WTC11 (cell line): ENCODE data around the gene H2AZ2. TPM values are rescaled to one million over a fixed set of nuclear protein-coding genes. Genes with fewer than 3 reads are reported as not detected.

Source experiments
- CBFB ChIP-seq: sonication (generic); formaldehyde crosslinking; IDR thresholded peaks from 2 replicates; pipeline ENCODE4 v1.8.1; 2022; ENCODE audit warnings: mild to moderate bottlenecking, low read depth, missing genetic modification reagents
- ELF4 ChIP-seq: sonication (generic); formaldehyde crosslinking; IDR thresholded peaks from 2 replicates; pipeline ENCODE4 v1.8.1; 2022; ENCODE audit warnings: low read depth, mild to moderate bottlenecking, moderate library complexity, missing genetic modification reagents
- EMX1 ChIP-seq: fragments of 250-450 bp; sonication (Bioruptor Pico); IDR thresholded peaks from 2 replicates; pipeline ENCODE4 v1.8.0; 2021; ENCODE audit warnings: mild to moderate bottlenecking
- ESRRA ChIP-seq: sonication (generic); formaldehyde crosslinking; IDR thresholded peaks from 2 replicates; pipeline ENCODE4 v1.8.1; 2022; ENCODE audit warnings: mild to moderate bottlenecking, missing genetic modification reagents, borderline replicate concordance
- FOXK1 ChIP-seq: sonication (generic); formaldehyde crosslinking; IDR thresholded peaks from 2 replicates; pipeline ENCODE4 v1.8.0; 2022; ENCODE audit warnings: mild to moderate bottlenecking, moderate library complexity, missing genetic modification reagents
- GABPB1 ChIP-seq: sonication (generic); formaldehyde crosslinking; IDR thresholded peaks from 2 replicates; pipeline ENCODE4 v1.8.1; 2023; ENCODE audit warnings: mild to moderate bottlenecking, missing genetic modification reagents
- JAZF1 ChIP-seq: fragments of 250-450 bp; sonication (Bioruptor Pico); IDR thresholded peaks from 2 replicates; pipeline ENCODE4 v1.9.0; 2021; ENCODE audit warnings: moderate library complexity, mild to moderate bottlenecking, inconsistent platforms
- NFATC4 ChIP-seq: fragments of 250-450 bp; sonication (Bioruptor Pico); IDR thresholded peaks from 2 replicates; pipeline ENCODE4 v1.9.0; 2021; ENCODE audit warnings: mild to moderate bottlenecking
- OVOL2 ChIP-seq: fragments of 250-450 bp; sonication (Bioruptor Pico); IDR thresholded peaks from 2 replicates; pipeline ENCODE4 v1.9.0; 2021; ENCODE audit warnings: mild to moderate bottlenecking, borderline replicate concordance
- PRRX2 ChIP-seq: fragments of 250-450 bp; sonication (Bioruptor Pico); IDR thresholded peaks from 2 replicates; pipeline ENCODE4 v1.8.0; 2021; ENCODE audit warnings: mild to moderate bottlenecking
- RELA ChIP-seq: sonication (generic); formaldehyde crosslinking; IDR thresholded peaks from 2 replicates; pipeline ENCODE4 v1.8.1; 2022; ENCODE audit warnings: missing genetic modification reagents, mild to moderate bottlenecking, borderline replicate concordance
- SMAD4 ChIP-seq: sonication (generic); formaldehyde crosslinking; IDR thresholded peaks from 2 replicates; pipeline ENCODE4 v1.8.0; 2022; ENCODE audit warnings: mild to moderate bottlenecking, missing genetic modification reagents
- TEAD1 ChIP-seq: sonication (generic); formaldehyde crosslinking; IDR thresholded peaks from 2 replicates; pipeline ENCODE4 v1.8.0; 2022; ENCODE audit warnings: mild to moderate bottlenecking, missing genetic modification reagents
- TP53 ChIP-seq: sonication (generic); formaldehyde crosslinking; IDR thresholded peaks from 2 replicates; pipeline ENCODE4 v1.8.1; 2023; ENCODE audit warnings: mild to moderate bottlenecking, missing genetic modification reagents
- ZNF219 ChIP-seq: sonication (generic); formaldehyde crosslinking; IDR thresholded peaks from 2 replicates; pipeline ENCODE4 v1.8.0; 2023; ENCODE audit warnings: missing genetic modification reagents, mild to moderate bottlenecking, borderline replicate concordance
- ZNF671 ChIP-seq: fragments of 250-450 bp; sonication (Bioruptor Pico); IDR thresholded peaks from 2 replicates; pipeline ENCODE4 v1.8.0; 2021; ENCODE audit warnings: mild to moderate bottlenecking
- total RNA-seq: library from RNA; stranded (reverse); gene quantifications from 3 replicates; pipeline ENCODE4 v1.2.3, GENCODE V29; 2021
- TF ChIP-seq, protein P1 (sequence below): sonication (generic); formaldehyde crosslinking; IDR thresholded peaks from 2 replicates; pipeline ENCODE4 v1.8.0; 2022; ENCODE audit warnings: mild to moderate bottlenecking, missing genetic modification reagents
- TF ChIP-seq, protein P2 (sequence below): sonication (generic); formaldehyde crosslinking; IDR thresholded peaks from 2 replicates; pipeline ENCODE4 v1.8.1; 2022; ENCODE audit warnings: mild to moderate bottlenecking, moderate library complexity, missing genetic modification reagents
- TF ChIP-seq, protein P3 (sequence below): sonication (generic); formaldehyde crosslinking; IDR thresholded peaks from 2 replicates; pipeline ENCODE4 v1.8.1; 2023; ENCODE audit warnings: mild to moderate bottlenecking, missing genetic modification reagents, moderate library complexity
- TF ChIP-seq, protein P4 (sequence below): sonication (generic); formaldehyde crosslinking; IDR thresholded peaks from 2 replicates; pipeline ENCODE4 v1.8.0; 2022; ENCODE audit warnings: mild to moderate bottlenecking, missing genetic modification reagents
- TF ChIP-seq, protein P5 (sequence below): sonication (generic); formaldehyde crosslinking; IDR thresholded peaks from 2 replicates; pipeline ENCODE4 v1.8.1; 2023; ENCODE audit warnings: mild to moderate bottlenecking, missing genetic modification reagents
- TF ChIP-seq, protein P6 (sequence below): fragments of 250-450 bp; sonication (Bioruptor Pico); IDR thresholded peaks from 2 replicates; pipeline ENCODE4 v1.8.0; 2021; ENCODE audit warnings: mild to moderate bottlenecking
- TF ChIP-seq, protein P7 (sequence below): fragments of 250-450 bp; sonication (Bioruptor Pico); IDR thresholded peaks from 2 replicates; pipeline ENCODE4 v1.9.0; 2021; ENCODE audit warnings: mild to moderate bottlenecking, borderline replicate concordance
- TF ChIP-seq, protein P8 (sequence below): fragments of 250-450 bp; sonication (Bioruptor Pico); IDR thresholded peaks from 2 replicates; pipeline ENCODE4 v1.9.0; 2021; ENCODE audit warnings: moderate library complexity, mild to moderate bottlenecking, inconsistent platforms, borderline replicate concordance
- TF ChIP-seq, protein P9 (sequence below): sonication (generic); formaldehyde crosslinking; IDR thresholded peaks from 2 replicates; pipeline ENCODE4 v1.8.1; 2022; ENCODE audit warnings: missing genetic modification reagents, borderline replicate concordance
- TF ChIP-seq, protein P10 (sequence below): sonication (generic); formaldehyde crosslinking; conservative IDR thresholded peaks from 2 replicates; pipeline ENCODE4 v1.8.1; 2022; ENCODE audit warnings: mild to moderate bottlenecking, missing genetic modification reagents

The H2AZ2 gene
- total RNA-seq, 1 experiment from 2014 or later = 178 TPM

DNA sequence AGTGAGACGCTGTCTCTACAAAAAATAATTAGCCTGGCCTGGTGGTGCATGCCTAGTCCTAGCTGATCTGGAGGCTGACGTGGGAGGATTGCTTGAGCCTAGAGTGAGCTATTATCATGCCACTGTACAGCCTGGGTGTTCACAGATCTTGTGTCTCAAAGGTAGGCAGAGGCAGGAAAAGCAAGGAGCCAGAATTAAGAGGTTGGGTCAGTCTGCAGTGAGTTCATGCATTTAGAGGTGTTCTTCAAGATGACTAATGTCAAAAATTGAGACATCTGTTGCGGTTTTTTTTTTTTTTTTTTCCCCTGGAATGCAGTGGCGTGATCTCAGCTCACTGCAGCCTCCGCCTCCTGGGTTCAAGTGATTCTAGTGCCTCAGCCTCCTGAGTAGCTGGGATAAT is 46.0 kb downstream of the H2AZ2 start (continued):
- TF ChIP-seq TP53 (CRISPR knock-in tag) (no peak), FOXK1 (CRISPR knock-in tag) (no peak), JAZF1 (CRISPR knock-in tag) (no peak), GABPB1 (CRISPR knock-in tag) (no peak), ZNF671 (CRISPR knock-in tag) (peak; percentile 69), ESRRA (CRISPR knock-in tag) (no peak), ELF4 (CRISPR knock-in tag) (no peak), EMX1 (CRISPR knock-in tag) (peak; percentile 35; the same call in 1 of the 2 replicates), RELA (CRISPR knock-in tag) (no peak), CBFB (no peak), TEAD1 (CRISPR knock-in tag) (no peak), OVOL2 (CRISPR knock-in tag) (no peak), ZNF219 (CRISPR knock-in tag) (no peak), NFATC4 (no peak), SMAD4 (CRISPR knock-in tag) (no peak), PRRX2 (CRISPR knock-in tag) (peak; percentile 82; the same call in 1 of the 2 replicates)
- TF ChIP-seq, protein P1, sequence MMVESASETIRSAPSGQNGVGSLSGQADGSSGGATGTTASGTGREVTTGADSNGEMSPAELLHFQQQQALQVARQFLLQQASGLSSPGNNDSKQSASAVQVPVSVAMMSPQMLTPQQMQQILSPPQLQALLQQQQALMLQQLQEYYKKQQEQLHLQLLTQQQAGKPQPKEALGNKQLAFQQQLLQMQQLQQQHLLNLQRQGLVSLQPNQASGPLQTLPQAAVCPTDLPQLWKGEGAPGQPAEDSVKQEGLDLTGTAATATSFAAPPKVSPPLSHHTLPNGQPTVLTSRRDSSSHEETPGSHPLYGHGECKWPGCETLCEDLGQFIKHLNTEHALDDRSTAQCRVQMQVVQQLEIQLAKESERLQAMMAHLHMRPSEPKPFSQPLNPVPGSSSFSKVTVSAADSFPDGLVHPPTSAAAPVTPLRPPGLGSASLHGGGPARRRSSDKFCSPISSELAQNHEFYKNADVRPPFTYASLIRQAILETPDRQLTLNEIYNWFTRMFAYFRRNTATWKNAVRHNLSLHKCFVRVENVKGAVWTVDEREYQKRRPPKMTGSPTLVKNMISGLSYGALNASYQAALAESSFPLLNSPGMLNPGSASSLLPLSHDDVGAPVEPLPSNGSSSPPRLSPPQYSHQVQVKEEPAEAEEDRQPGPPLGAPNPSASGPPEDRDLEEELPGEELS (CRISPR knock-in tag) = no peak
- TF ChIP-seq, protein P2, sequence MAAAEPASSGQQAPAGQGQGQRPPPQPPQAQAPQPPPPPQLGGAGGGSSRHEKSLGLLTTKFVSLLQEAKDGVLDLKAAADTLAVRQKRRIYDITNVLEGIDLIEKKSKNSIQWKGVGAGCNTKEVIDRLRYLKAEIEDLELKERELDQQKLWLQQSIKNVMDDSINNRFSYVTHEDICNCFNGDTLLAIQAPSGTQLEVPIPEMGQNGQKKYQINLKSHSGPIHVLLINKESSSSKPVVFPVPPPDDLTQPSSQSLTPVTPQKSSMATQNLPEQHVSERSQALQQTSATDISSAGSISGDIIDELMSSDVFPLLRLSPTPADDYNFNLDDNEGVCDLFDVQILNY = no peak
- TF ChIP-seq, protein P3, sequence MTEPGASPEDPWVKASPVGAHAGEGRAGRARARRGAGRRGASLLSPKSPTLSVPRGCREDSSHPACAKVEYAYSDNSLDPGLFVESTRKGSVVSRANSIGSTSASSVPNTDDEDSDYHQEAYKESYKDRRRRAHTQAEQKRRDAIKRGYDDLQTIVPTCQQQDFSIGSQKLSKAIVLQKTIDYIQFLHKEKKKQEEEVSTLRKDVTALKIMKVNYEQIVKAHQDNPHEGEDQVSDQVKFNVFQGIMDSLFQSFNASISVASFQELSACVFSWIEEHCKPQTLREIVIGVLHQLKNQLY (CRISPR knock-in tag) = no peak
- TF ChIP-seq, protein P4, sequence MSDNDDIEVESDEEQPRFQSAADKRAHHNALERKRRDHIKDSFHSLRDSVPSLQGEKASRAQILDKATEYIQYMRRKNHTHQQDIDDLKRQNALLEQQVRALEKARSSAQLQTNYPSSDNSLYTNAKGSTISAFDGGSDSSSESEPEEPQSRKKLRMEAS (CRISPR knock-in tag) = no peak
- TF ChIP-seq, protein P5, sequence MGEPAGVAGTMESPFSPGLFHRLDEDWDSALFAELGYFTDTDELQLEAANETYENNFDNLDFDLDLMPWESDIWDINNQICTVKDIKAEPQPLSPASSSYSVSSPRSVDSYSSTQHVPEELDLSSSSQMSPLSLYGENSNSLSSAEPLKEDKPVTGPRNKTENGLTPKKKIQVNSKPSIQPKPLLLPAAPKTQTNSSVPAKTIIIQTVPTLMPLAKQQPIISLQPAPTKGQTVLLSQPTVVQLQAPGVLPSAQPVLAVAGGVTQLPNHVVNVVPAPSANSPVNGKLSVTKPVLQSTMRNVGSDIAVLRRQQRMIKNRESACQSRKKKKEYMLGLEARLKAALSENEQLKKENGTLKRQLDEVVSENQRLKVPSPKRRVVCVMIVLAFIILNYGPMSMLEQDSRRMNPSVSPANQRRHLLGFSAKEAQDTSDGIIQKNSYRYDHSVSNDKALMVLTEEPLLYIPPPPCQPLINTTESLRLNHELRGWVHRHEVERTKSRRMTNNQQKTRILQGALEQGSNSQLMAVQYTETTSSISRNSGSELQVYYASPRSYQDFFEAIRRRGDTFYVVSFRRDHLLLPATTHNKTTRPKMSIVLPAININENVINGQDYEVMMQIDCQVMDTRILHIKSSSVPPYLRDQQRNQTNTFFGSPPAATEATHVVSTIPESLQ = no peak
- TF ChIP-seq, protein P6, sequence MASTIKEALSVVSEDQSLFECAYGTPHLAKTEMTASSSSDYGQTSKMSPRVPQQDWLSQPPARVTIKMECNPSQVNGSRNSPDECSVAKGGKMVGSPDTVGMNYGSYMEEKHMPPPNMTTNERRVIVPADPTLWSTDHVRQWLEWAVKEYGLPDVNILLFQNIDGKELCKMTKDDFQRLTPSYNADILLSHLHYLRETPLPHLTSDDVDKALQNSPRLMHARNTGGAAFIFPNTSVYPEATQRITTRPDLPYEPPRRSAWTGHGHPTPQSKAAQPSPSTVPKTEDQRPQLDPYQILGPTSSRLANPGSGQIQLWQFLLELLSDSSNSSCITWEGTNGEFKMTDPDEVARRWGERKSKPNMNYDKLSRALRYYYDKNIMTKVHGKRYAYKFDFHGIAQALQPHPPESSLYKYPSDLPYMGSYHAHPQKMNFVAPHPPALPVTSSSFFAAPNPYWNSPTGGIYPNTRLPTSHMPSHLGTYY (CRISPR knock-in tag) = 0 out of 2 replicates have a peak, but pooled peaks have one; percentile 49
- TF ChIP-seq, protein P7, sequence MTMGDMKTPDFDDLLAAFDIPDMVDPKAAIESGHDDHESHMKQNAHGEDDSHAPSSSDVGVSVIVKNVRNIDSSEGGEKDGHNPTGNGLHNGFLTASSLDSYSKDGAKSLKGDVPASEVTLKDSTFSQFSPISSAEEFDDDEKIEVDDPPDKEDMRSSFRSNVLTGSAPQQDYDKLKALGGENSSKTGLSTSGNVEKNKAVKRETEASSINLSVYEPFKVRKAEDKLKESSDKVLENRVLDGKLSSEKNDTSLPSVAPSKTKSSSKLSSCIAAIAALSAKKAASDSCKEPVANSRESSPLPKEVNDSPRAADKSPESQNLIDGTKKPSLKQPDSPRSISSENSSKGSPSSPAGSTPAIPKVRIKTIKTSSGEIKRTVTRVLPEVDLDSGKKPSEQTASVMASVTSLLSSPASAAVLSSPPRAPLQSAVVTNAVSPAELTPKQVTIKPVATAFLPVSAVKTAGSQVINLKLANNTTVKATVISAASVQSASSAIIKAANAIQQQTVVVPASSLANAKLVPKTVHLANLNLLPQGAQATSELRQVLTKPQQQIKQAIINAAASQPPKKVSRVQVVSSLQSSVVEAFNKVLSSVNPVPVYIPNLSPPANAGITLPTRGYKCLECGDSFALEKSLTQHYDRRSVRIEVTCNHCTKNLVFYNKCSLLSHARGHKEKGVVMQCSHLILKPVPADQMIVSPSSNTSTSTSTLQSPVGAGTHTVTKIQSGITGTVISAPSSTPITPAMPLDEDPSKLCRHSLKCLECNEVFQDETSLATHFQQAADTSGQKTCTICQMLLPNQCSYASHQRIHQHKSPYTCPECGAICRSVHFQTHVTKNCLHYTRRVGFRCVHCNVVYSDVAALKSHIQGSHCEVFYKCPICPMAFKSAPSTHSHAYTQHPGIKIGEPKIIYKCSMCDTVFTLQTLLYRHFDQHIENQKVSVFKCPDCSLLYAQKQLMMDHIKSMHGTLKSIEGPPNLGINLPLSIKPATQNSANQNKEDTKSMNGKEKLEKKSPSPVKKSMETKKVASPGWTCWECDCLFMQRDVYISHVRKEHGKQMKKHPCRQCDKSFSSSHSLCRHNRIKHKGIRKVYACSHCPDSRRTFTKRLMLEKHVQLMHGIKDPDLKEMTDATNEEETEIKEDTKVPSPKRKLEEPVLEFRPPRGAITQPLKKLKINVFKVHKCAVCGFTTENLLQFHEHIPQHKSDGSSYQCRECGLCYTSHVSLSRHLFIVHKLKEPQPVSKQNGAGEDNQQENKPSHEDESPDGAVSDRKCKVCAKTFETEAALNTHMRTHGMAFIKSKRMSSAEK (CRISPR knock-in tag) = no peak
- TF ChIP-seq, protein P8, sequence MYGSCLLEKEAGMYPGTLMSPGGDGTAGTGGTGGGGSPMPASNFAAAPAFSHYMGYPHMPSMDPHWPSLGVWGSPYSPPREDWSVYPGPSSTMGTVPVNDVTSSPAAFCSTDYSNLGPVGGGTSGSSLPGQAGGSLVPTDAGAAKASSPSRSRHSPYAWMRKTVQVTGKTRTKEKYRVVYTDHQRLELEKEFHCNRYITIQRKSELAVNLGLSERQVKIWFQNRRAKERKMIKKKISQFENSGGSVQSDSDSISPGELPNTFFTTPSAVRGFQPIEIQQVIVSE (CRISPR knock-in tag) = no peak
- TF ChIP-seq, protein P9, sequence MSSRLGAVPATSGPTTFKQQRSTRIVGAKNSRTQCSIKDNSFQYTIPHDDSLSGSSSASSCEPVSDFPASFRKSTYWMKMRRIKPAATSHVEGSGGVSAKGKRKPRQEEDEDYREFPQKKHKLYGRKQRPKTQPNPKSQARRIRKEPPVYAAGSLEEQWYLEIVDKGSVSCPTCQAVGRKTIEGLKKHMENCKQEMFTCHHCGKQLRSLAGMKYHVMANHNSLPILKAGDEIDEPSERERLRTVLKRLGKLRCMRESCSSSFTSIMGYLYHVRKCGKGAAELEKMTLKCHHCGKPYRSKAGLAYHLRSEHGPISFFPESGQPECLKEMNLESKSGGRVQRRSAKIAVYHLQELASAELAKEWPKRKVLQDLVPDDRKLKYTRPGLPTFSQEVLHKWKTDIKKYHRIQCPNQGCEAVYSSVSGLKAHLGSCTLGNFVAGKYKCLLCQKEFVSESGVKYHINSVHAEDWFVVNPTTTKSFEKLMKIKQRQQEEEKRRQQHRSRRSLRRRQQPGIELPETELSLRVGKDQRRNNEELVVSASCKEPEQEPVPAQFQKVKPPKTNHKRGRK (CRISPR knock-in tag) = no peak
- TF ChIP-seq, protein P10, sequence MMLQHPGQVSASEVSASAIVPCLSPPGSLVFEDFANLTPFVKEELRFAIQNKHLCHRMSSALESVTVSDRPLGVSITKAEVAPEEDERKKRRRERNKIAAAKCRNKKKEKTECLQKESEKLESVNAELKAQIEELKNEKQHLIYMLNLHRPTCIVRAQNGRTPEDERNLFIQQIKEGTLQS (CRISPR knock-in tag) = no peak
